ENCODE results near the gene LSM11.

- no peak for TF ChIP-seq CTCF (IDR thresholded peaks at IDR 0.05)
- TF ChIP-seq POLR2A (IDR thresholded peaks at IDR 0.05), result no peak
Observed at GRCh38 chr5:157772127-157772526, 28.6 kb downstream of the LSM11 start.

Measured in lower leg skin (tissue), 3 donors.